Stomach (tissue), 4 donors: Measurements from ENCODE around the gene KDM4B.

ENCODE experiments used
- CTCF ChIP-seq, 7 experiments: fragments of 450-650 bp in 4 of 7; fragments of 200-600 bp in 3 of 7; sonication (generic) in 3 of 7; IDR thresholded peaks; one replicate each; pipeline ENCODE4 v1.5.1; 2016 to 2019; ENCODE audit warnings: antibody characterized with exemption in 7 of 7, control low read depth in 2 of 7, mild to moderate bottlenecking in 1 of 7
- POLR2A ChIP-seq, 4 donors: fragments of 450-650 bp; IDR thresholded peaks; one replicate each; pipeline ENCODE4 v1.6.1; 2016; ENCODE audit warnings: antibody characterized with exemption in 4 of 4, control low read depth in 2 of 4, mild to moderate bottlenecking in 1 of 4, moderate library complexity in 1 of 4
- POLR2AphosphoS5 ChIP-seq, 3 donors: sonication (generic); formaldehyde crosslinking; IDR thresholded peaks; one replicate each; pipeline ENCODE4 v1.6.1; 2016; ENCODE audit warnings: antibody characterized with exemption in 3 of 3

DNA sequence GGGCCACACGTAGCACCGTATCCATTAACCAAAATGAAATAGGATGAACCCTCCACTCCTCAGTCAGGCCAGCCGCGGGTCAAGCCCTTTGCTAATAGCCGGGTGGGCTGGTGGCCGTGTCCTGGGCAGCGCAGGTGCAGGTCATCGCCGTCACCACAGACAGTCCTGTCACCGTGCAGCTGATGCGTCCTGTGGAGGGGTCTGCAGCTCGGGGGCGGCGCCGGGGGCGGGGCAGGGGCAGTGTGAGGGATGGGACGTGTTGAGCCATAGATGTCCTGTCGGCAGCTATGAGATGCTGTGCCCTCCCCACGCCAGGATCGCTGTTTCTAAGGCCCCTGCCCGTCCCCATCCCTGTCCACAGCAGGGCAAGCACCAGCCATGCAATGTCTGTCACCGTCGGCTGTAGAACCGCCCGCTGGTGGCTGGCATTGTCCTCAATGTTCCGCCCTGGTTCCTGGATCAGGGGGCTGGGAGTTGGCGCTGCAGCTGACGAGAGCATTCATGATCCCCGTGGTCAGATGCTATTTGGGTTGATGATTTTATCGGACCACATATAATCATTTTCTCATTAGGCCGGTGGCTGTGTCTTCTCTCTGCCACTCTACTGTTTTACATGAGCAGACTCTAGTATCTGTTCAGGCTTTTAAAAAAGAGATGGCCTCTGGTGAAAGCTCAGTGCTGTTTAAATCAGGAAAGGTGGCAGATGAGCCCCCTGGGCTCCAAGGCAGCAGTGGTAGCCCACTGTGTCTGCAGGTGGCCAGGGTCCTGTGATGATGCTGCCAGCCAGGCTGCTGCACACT is 126.1 kb downstream of the KDM4B start:
- TF ChIP-seq CTCF (IDR thresholded peaks at IDR 0.05) (no peak), POLR2A (IDR thresholded peaks at IDR 0.05) (no peak), POLR2AphosphoS5 (IDR thresholded peaks at IDR 0.05) (no peak)
